ENCODE results near the gene TMEM63B.
"Not testable (repeated sequence)": the region's sequence is repeated elsewhere in the genome, so short reads cannot be mapped to it uniquely, and the experiment has no call there.

Gene TMEM63B

DNA sequence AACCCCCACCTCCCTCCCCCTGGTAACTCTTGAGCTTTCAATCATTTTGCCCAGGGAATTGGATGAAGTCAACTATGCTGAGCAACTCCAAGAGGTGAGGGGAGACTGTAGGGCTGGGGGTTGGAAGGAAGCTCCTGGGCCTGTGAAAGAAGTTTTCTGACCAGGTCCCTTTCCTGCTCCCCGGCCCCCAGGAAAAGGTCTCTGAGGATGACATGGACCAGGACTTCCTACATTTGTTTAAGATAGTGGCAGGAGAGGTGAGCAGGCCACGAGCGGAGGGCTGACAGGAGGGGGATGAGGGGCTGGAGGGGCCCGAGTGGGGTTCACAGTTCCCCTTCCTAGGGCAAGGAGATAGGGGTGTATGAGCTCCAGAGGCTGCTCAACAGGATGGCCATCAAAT, 53.1 kb downstream of the TMEM63B start:
- Histone ChIP-seq H3K27me3 (ENCODE audit: low read depth) (peaks cover 3% of the 10 kb centered on the region; the same call in 1 of the 2 replicates), H3K36me3 (replicated peaks) (no peaks in the 10 kb centered on the region), H3K9me3 (no peaks in the 10 kb centered on the region), H3K4me1 (no peaks in the 10 kb centered on the region), H3K4me3 (no peak overlapping the region)
- no peak for DNase-seq (ENCODE audit: low spot score in 2 of 2)
- in situ Hi-C loops (cut with MboI; ENCODE audit: low sequenced_read_pairs) = no loop called here

DNA sequence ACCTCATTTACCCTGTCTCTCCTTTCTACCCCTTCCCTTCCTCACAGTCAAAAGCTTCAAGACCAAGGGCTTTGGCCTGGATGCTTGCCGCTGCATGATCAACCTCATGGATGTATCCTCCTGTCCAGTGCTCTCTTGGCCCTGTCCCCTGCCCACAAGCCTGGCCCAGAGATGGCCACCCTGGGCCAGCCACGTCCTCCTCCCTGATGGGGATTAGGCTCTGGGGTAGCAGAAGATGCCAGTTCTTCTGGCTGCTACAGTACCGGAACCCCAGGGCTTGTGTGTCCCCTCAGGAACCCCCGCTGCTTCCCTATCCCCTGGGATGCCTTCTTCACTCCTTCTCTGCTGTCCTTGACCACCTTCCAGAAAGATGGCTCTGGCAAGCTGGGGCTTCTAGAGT, 53.5 kb downstream of the TMEM63B start:
- H3K36me3 ChIP-seq (replicated peaks) = no peaks in the 10 kb centered on the region
- no peaks in the 10 kb centered on the region for H3K4me1 ChIP-seq
- H3K9me3 ChIP-seq = no peaks in the 10 kb centered on the region
- DNase-seq (ENCODE audit: low spot score in 2 of 2) = no peak
- in situ Hi-C loops (cut with MboI; ENCODE audit: low sequenced_read_pairs) = no loop called here
- no peak overlapping the region for H3K4me3 ChIP-seq
- peaks cover 3% of the 10 kb centered on the region; the same call in 1 of the 2 replicates for H3K27me3 ChIP-seq (ENCODE audit: low read depth)

DNA sequence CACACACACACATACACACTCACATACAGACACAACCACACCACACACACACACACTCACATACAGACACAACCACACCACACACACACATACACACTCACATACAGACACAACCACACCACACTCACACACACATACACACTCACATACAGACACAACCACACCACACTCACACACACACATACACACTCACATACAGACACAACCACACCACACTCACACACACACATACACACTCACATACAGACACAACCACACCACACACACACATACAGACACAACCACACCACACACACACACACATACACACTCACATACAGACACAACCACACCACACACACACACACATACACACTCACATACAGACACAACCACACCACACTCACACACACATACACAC, 54.4 kb downstream of the TMEM63B start:
- not testable (repeated sequence) for DNase-seq (ENCODE audit: low spot score in 2 of 2)

DNA sequence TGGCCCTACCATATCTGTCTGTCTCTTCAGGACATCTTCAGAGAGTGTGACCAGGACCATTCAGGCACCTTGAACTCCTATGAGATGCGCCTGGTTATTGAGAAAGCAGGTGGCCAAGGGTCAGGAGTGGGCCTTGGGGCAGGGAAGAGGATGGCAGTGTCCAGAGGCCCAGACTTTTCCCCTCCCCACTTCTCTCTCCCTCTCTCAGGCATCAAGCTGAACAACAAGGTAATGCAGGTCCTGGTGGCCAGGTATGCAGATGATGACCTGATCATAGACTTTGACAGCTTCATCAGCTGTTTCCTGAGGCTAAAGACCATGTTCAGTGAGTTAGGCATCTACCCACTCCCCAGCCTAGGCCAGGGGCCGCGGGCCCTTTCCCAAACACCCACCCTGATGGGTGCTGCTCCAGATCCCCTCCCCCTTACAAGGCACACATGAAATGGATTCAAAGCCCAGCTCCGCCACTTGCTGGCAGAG, 55.6 kb downstream of the TMEM63B start:
- Histone ChIP-seq H3K9me3 (no peaks in the 10 kb centered on the region), H3K27me3 (ENCODE audit: low read depth) (peaks cover 3% of the 10 kb centered on the region; the same call in 1 of the 2 replicates), H3K4me1 (no peaks in the 10 kb centered on the region), H3K4me3 (no peak overlapping the region), H3K36me3 (replicated peaks) (no peaks in the 10 kb centered on the region)
- in situ Hi-C loops (cut with MboI; ENCODE audit: low sequenced_read_pairs) = no loop called here
- no peak for DNase-seq (ENCODE audit: low spot score in 2 of 2)

More for the DNA sequence above, 54.4 kb downstream of the TMEM63B start:
- H3K27me3 ChIP-seq (ENCODE audit: low read depth); H3K4me3 ChIP-seq; in situ Hi-C loops (cut with MboI; ENCODE audit: low sequenced_read_pairs); H3K9me3 ChIP-seq; H3K4me1 ChIP-seq; H3K36me3 ChIP-seq (replicated peaks): not testable (repeated sequence)

DNA sequence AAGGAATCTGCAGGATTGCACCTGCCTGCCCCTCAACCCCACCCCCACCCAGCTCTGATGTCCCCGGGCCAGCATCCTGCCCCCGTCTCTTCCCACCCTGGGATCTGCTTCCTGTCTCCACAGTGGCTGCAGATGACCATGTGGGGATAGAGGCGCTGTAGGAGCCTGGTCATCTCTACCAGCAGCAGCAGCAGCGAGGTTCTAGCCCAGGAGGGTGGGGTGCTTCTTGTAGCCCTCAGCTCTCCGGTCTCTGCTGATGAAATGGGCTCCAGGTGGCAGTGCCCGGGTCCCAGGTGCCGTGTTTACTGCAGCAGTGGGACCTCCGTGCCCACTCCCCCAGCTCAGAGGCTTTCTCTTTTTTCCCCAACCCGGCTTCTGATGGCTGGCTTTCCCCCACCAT, 56.4 kb downstream of the TMEM63B start:
- no peaks in the 10 kb centered on the region for H3K9me3 ChIP-seq
- in situ Hi-C loops (cut with MboI; ENCODE audit: low sequenced_read_pairs) = no loop called here
- no peak overlapping the region for H3K4me3 ChIP-seq
- H3K27me3 ChIP-seq (ENCODE audit: low read depth) = peaks cover 3% of the 10 kb centered on the region; the same call in 1 of the 2 replicates
- no peaks in the 10 kb centered on the region for H3K4me1 ChIP-seq
- no peaks in the 10 kb centered on the region for H3K36me3 ChIP-seq (replicated peaks)
- no peak for DNase-seq (ENCODE audit: low spot score in 2 of 2)

DNA sequence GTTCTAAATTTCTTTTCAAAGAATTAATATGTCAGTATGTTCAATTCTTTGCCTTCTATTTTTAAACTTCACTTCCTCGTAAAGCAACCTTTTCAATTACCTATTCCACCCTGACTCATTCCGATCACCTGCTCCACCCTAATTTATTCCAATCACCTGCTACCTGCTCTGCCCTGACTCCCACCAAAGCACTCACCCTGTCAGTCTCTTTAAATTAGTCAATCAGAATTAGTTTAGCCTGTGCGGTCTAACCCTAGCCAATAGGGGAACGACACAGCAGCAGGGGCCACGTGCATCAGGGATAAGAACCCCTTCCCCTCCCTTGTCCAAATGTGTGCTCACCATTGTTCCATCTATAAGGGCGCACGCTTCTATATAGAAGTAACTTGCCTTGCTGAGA, 58.0 kb downstream of the TMEM63B start:
- in situ Hi-C loops (cut with MboI; ENCODE audit: low sequenced_read_pairs); DNase-seq (ENCODE audit: low spot score in 2 of 2); H3K27me3 ChIP-seq (ENCODE audit: low read depth); H3K4me3 ChIP-seq; H3K4me1 ChIP-seq; H3K36me3 ChIP-seq (replicated peaks); H3K9me3 ChIP-seq: not testable (repeated sequence)

DNA sequence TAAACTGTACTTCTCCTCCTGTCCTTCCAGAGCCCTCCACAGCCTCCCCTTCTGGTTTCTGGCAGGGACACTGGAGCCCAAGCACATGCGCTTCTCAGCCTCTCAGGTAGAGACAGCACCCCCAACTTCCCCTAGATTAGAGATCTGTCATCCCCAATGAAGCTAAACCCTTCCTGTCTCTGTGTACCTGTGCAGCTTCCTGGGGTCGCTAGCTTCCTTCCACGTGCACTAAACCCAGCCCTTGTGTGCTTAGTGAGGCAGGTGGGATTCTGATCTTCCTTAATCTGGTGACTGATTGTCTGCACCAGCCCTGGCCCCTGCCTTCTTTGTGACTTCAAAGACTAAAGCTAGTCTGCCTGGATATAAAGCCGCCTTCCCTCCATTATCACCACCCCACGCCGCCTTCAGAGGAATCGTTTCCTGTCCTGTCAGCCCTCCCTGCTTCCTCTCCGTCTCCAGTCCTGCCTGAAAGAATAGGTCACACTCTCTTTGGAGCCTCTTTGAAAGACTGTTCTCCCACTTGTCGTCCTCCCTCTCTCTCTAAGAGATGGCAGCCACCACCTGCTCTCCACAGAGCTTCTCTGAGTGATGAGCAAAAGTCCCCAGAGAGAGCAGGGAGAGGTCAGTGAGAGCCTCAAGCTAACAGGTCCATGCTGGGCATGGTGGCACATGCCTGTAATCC, 58.7 kb downstream of the TMEM63B start:
- in situ Hi-C loops (cut with MboI; ENCODE audit: low sequenced_read_pairs) = no loop called here
- Histone ChIP-seq H3K27me3 (ENCODE audit: low read depth) (peaks cover 3% of the 10 kb centered on the region; the same call in 1 of the 2 replicates), H3K36me3 (replicated peaks) (no peaks in the 10 kb centered on the region), H3K4me3 (no peak overlapping the region), H3K9me3 (no peaks in the 10 kb centered on the region), H3K4me1 (no peaks in the 10 kb centered on the region)
- DNase-seq (ENCODE audit: low spot score in 2 of 2) = no peak

DNA sequence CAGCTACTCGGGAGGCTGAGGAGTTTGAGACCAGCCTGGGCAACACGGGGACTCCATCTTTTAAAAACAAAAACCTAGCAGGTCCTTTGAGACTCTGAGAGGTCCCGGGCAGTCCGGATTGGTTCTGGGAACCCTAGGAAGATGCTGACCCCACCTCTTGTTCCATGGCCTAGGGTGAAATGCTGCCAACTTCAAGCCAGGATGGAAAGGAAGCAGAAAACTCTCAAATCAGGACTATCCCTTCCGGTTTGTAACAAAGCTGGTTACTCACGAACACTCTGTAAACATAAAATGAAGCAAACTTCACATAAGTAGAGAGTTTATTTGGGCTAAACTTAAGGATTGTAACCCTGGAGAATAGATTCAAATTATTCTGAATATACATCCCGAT, 59.3 kb downstream of the TMEM63B start:
- in situ Hi-C loops (cut with MboI; ENCODE audit: low sequenced_read_pairs) = no loop called here
- Histone ChIP-seq H3K9me3 (no peaks in the 10 kb centered on the region), H3K36me3 (replicated peaks) (no peaks in the 10 kb centered on the region), H3K27me3 (ENCODE audit: low read depth) (peaks cover 3% of the 10 kb centered on the region; the same call in 1 of the 2 replicates), H3K4me1 (no peaks in the 10 kb centered on the region), H3K4me3 (no peak overlapping the region)
- DNase-seq (ENCODE audit: low spot score in 2 of 2) = no peak

DNA sequence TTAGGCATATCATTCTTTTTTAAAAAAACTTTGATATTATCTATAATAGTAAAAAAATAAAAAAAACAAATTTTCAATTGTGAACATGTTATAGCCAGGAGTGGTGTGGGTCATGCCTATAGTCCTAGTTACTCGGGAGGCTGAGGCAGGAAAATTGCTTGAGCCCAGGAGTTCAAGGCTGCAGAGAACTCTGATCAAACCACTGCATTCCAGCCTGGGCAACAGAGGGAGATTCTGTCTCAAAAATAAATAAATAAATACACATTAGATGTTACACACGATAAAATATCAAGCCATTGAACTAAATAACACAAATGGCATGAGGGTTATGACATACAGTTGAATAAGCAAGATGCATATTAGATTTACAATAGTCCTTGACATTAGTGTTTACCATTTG, 61.5 kb downstream of the TMEM63B start:
- in situ Hi-C loops (cut with MboI; ENCODE audit: low sequenced_read_pairs) = no loop called here
- DNase-seq (ENCODE audit: low spot score in 2 of 2) = no peak
- H3K4me3 ChIP-seq = no peak overlapping the region
- H3K36me3 ChIP-seq (replicated peaks) = no peaks in the 10 kb centered on the region
- H3K27me3 ChIP-seq (ENCODE audit: low read depth) = peaks cover 3% of the 10 kb centered on the region; the same call in 1 of the 2 replicates
- H3K4me1 ChIP-seq = no peaks in the 10 kb centered on the region
- no peaks in the 10 kb centered on the region for H3K9me3 ChIP-seq

DNA sequence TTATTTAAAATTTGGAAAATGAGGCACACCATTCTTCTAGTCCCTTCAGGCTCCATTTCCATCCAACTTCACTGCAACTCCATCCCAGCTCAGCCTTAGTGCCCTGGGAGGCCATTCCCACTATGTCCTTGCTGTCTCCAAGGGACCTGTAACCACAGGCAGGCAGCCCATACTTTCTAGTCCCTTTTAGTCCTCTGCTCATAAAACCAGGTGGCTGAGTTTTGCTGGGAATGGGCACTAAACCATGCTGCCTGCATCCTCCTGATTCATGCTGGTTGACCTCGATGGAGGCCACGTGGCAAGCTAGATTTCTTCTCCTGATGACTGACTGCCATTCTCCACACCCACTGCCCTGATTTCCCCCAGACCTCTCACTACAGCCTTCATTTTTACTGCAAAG, 61.9 kb downstream of the TMEM63B start:
- no peaks in the 10 kb centered on the region for H3K9me3 ChIP-seq
- in situ Hi-C loops (cut with MboI; ENCODE audit: low sequenced_read_pairs) = no loop called here
- no peaks in the 10 kb centered on the region for H3K4me1 ChIP-seq
- no peaks in the 10 kb centered on the region for H3K36me3 ChIP-seq (replicated peaks)
- no peak overlapping the region for H3K4me3 ChIP-seq
- no peak for DNase-seq (ENCODE audit: low spot score in 2 of 2)
- H3K27me3 ChIP-seq (ENCODE audit: low read depth) = peaks cover 3% of the 10 kb centered on the region; the same call in 1 of the 2 replicates

DNA sequence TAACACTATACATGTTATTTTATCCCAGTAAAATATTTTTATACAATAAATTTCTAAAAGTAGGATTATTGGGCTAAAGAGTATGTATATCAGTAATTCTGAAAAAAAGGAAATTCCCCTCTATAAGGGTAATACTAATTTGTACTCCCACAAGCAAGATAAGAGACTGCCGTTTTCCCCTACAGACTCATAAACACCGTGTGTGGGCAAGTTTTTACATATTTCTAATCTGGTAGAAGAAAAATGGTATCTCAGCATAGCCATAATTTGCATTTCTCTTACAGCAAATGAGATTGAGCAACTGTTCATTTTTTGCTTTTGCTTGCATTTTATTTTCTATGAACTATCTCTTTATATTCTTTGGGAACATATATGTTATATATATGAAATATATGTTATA, 63.4 kb downstream of the TMEM63B start:
- Histone ChIP-seq H3K4me1 (no peaks in the 10 kb centered on the region), H3K36me3 (replicated peaks) (no peaks in the 10 kb centered on the region), H3K9me3 (no peaks in the 10 kb centered on the region), H3K4me3 (no peak overlapping the region), H3K27me3 (ENCODE audit: low read depth) (no peaks in the 10 kb centered on the region)
- DNase-seq (ENCODE audit: low spot score in 2 of 2) = no peak
- in situ Hi-C loops (cut with MboI; ENCODE audit: low sequenced_read_pairs) = no loop called here

DNA sequence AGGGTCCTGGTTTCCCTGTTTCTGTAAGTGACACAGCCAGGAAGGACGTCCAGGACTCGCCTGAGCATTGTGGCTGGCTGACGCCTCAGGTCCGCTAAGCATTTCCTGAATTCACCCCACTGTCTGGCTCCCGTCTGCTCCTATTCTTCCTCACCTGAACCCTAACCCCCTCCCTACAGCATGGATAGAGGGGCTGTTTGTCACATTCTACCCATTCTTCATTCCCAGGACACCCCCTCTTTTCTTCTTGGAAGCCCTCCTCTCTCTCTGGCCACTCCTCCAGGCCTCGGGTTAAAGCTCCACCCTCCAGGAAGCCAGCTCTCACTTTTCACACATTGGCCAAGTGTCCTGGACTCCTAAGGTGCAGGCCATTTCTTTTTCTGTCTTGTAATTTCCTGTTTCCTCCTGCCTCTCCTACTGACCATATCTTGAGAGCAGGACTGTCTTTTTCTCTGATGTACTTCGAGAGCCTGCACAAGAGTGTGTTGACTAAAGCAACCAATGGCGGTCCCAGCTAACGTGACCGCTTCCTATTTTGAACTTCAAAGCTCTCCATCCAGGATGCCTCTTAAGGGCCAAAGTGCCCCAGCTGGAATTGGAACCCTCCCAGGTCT, 65.2 kb downstream of the TMEM63B start:
- no peaks in the 10 kb centered on the region for H3K4me1 ChIP-seq
- H3K9me3 ChIP-seq = no peaks in the 10 kb centered on the region
- in situ Hi-C loops (cut with MboI; ENCODE audit: low sequenced_read_pairs) = no loop called here
- no peak for DNase-seq (ENCODE audit: low spot score in 2 of 2)
- H3K36me3 ChIP-seq (replicated peaks) = no peaks in the 10 kb centered on the region
- H3K27me3 ChIP-seq (ENCODE audit: low read depth) = no peaks in the 10 kb centered on the region
- H3K4me3 ChIP-seq = no peak overlapping the region

DNA sequence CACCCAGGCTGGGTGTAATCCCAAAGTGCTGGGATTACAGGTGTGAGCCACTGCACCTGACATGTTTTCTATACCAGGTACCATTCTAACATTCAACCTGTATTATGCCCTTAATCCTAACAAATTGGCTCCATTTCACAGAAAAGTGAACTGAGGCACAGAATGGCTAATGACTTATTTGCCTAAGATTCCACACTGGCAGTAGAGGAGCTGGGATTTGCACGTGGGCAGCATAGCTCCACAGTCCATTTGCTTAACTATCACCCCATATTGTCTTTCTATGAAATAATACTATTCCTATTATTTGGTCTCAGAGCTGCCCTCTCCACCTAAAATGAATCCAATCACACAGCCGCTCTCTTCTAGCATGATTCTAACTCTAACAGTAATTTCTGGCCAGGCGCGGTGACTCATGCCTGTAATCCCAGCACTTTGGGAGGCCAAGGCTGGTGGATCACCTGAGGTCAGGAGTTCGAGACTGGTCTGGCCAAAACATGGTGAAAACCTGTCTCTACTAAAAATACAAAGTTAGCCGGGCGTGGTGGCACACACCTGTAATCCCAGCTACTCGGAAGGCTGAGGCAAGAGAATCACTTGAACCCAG, 66.1 kb downstream of the TMEM63B start:
- DNase-seq (ENCODE audit: low spot score in 2 of 2) = no peak
- Histone ChIP-seq H3K4me1 (no peaks in the 10 kb centered on the region), H3K4me3 (no peak overlapping the region), H3K36me3 (replicated peaks) (no peaks in the 10 kb centered on the region), H3K9me3 (no peaks in the 10 kb centered on the region), H3K27me3 (ENCODE audit: low read depth) (no peaks in the 10 kb centered on the region)
- in situ Hi-C loops (cut with MboI; ENCODE audit: low sequenced_read_pairs) = no loop called here

DNA sequence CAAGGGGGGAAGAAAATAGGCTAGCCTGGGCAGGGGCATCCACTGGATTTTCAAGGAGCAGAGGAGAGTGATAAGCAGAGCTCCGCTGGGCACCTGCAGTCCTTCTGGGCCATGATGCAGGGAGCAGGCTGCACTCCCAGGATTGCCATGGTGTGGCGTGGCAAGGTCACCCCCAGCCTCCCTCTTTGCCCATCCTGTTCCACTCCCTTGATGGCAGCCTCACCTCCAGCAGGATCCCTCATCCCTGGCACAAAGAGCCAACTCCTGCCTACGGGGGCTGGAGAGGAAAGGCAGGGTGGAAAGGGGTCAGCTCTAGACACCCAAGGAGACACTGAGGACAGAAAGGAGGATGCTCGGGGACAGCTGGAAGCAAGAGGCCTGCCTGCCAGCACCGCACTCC, 67.0 kb downstream of the TMEM63B start:
- no peaks in the 10 kb centered on the region for H3K36me3 ChIP-seq (replicated peaks)
- no peaks in the 10 kb centered on the region for H3K9me3 ChIP-seq
- DNase-seq (ENCODE audit: low spot score in 2 of 2) = no peak
- no peaks in the 10 kb centered on the region for H3K27me3 ChIP-seq (ENCODE audit: low read depth)
- in situ Hi-C loops (cut with MboI; ENCODE audit: low sequenced_read_pairs) = no loop called here
- no peak overlapping the region for H3K4me3 ChIP-seq
- no peaks in the 10 kb centered on the region for H3K4me1 ChIP-seq
